Stimulated activated naive CD4-positive, alpha-beta T cell (primary cell): ENCODE results near the gene STK40.

Experiments used
- DNase-seq, 6 experiments: peaks; one replicate each; lab custom pipeline; 2025; lab: John Stamatoyannopoulos, UW

STK40 gene

GRCh38 chr1:36372617-36373016 is 13.1 kb downstream of the STK40 start:
- no peak for DNase-seq

DNA sequence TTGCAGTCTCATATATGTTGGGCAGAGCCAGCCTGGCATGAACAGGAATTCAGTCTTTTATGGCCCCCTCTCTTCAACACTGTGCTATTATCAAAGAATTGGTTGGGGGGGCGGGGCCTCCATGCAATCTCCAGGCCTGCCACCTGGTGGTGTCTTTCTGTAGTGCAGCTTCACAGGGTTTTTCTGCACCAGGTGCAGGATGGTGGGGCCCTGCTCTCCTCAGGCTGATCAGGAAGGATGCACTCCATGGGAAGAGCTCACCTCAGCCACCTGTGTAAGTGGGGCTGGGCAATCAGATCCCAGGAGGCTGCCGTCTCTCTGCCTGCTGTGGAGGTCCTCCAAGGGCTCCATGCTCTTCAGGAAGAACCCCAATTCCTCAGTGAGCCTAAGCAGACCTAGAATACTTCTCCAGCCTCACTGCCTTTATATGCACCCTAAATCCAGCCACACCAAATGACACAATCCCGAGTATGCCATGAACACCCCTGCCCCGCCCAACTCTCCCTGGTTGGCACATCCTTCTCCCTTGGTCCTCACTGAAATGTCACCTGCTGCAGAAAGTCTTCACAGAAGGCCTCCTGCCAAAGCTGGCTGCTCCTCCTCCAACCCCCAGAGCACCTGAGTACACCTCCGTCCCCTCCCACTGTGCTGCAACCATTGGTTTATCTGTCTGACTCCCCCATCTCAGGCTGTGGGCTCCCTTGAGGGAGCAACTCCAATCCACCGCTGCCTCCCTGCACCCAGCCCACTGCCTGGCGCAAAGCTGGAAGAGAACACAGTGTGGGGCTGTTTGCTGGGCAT is 16.5 kb downstream of the STK40 start:
- peak; percentile 65 to 88 (median 80) for DNase-seq

DNA sequence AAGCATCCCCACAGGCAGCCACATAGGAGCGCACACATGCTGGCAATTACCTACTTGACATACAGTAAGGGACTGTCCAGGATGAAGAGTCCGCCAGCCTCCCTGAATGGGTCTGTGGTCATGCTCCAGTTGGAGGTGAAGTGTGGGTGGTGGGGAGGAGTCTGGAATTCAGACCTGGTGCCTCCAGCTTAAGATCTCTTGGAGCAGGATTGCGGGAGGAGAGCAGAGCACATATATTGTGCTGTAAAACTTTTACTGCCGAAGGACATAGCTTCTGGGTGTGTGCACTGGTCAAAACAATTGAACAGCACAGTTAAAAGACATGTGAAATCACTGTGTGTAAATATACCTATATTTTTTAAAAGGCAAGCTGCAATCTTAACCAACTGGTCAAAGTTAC is 17.9 kb downstream of the STK40 start:
- DNase-seq, result no peak

- peak in 5 of 6 experiments; percentile 18 to 70 (median 61) for DNase-seq
These were observed 18.7 kb downstream of the STK40 start for GRCh38 chr1:36367066-36367465.

DNA sequence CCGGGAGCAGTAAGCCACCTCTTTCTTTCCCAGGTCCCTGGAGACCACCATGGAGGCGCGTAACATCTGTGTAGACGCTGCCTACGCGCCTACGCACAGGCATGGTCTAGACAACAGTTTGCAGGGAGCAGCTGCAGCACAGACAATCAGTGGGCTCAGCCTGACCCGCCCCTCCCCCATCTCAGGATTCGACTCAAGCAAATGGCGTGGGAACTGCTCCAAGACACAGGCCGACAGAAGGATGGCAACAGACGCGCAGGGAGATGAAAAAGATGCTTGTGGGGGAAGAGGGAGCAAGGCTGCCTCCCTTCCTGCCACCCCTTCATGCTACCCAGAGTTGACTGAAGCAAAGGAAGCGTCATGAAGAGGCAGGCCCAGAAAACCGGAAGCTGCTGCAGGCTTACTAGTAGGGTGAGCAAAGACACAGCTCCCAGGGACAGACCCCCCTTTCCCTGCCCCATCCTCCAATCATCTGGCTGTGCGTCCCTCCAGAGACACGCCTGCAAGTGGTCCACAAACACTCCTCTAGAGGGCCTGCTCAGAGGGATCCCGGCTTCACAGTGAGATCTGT is 19.5 kb downstream of the STK40 start:
- DNase-seq, result peak; percentile 51 to 78 (median 72)

GRCh38 chr1:36365381-36365780 is 20.3 kb downstream of the STK40 start:
- DNase-seq, result no peak

DNA sequence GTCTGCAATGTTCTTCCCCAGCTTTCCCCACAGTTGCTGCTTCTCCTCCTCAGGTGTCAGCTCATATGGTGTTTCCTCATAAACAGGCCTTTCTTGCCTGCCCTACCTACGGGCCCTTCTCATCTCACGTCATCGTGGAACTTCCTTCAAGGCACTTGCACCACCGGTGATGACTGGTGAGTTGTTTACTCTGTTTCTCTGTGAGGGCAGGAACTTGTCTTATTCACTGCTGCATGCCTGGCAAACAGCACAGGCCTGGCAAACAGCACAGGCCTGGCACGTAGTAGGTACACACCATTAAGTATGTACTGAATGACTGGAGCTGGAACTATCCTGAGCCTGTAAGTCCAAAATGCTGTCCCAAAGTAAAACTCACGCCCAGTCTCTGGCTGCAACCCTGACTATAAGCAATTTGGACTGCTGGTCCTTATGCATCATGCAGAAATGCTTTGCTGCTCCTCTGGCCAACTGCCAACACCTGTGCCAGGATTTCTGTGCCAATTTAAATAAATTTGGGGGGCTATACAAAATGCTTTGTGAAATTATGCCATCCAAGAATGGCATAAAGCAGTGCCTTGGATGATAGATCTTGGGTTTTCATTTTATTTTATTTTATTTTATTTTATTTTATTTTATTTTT is 25.7 kb downstream of the STK40 start:
- peak in 4 of 6 experiments; percentile 36 to 70 (median 62) for DNase-seq

DNA sequence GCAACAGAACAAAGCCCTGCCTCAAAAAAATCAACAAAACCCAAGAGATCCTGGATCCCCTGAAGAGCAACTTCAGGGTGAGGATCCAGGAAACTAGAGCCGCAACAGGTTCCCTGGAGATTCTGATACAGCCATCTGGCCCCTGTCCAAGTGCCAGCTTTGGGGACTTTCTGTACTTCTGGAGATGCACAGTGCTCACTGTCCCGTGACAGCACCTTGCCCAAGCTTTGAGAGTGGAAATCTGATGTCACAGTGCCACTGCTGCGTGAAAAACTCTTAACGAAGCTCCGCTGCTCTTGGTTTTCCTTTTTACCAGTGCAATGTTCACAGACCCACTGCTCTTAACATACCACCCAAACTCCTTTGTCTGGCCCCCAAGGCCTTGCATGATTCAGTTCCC is 26.3 kb downstream of the STK40 start:
- no peak for DNase-seq

- DNase-seq, result no peak
These were observed 27.1 kb downstream of the STK40 start for GRCh38 chr1:36358514-36359084.

DNA sequence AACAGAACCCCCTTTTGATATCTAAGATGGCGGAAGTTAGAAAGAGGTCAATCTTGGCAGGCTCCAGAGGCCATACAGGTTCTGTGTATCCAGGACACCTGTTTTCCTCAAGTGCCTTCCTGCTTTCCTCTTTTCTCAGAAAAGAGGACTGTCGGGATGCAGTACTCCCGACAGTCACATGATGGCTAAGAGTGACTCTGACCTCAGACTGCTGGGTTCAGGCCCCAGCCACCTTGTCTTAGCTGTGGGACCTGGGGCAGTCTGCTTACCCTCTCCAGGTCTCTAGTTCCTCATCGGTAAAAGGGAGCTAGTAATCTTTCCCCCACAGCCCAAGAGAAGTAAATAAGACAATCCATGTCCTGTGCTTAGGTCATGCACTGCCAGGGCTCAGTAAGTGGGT is 29.9 kb downstream of the STK40 start:
- DNase-seq, result no peak

DNA sequence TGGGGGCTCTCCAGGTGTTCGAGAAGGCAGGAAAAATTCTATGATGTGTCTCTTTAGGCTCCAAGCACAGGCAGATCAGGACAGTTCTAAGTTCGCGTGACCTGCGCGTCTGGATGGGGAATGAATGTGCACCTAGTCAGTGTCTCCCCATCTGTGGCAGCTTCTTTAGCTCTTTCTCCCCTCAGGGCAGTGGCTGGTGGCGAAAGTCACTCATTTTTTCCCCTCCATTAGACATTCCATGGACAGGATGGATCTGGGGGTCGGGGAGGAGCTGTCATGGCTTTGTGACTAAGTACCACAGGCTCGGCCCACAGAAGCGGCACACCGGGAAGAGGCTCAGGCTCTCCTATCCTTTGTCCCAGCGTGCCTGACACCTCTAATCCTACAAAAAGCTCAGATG is 31.2 kb downstream of the STK40 start:
- DNase-seq, result no peak

GRCh38 chr1:36352910-36353878 is 32.5 kb downstream of the STK40 start:
- DNase-seq, result no peak

DNA sequence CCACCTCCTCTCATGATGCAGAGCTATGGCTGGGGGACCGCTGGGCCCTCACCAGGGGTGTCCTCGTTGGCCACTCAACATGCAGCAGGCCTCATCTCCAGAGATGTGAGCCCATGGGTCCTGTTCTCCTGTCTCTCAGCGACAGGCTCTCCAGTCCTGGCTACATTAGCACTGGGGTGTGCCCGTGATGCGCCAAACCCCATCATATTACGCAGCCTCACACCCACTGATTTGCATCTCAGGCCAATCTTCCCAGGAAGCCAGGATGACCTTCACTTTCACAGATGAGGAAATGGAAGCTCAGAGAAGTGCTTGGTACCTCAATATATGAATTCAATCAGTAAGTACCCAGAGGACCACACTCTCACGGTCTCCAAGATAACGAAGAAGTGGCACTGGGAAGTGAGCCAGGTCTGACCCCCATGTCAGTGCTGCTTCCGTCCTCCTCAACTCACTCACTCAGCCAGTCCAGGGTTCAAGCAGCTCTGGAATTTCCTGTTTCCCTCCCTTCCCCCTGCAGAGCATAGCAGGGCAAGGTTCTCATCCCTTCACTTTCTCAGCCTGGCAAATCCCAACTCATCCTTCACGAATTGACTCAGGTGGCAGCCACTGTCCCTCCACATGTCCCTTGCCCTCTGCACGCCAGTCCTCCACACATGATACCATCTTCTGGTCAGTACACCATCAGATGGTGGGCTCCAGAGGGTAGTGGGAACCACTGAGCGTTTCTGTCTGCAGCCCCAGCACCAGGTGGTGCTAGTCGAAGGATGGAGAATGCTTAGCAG is 33.4 kb downstream of the STK40 start:
- DNase-seq, result no peak

GRCh38 chr1:36351227-36351977 is 34.3 kb downstream of the STK40 start:
- peak in 1 of 6 experiments; percentile 18 for DNase-seq

- peak; percentile 31 to 50 (median 44) for DNase-seq
These were observed 35.0 kb downstream of the STK40 start for GRCh38 chr1:36350659-36351226.

DNA sequence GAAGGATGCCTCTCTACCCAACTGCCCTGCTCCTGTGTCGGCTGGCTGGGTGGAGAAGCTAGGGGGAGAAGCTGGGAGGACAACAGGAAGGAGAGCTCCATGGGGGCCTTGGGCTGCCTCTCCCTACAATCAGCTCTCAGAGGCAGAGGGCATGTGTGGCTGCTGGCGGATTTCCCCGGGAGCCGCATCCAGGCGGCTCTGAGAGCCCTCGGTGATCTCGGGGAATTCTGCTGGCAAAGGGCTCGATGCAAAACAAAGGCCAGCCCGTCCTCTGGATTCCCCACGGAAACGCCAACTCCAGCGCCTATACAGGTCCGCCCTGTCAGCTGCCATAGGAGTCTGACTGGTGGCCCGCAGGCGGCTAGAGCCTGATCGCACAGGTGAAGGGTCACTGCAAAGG is 35.9 kb downstream of the STK40 start:
- no peak for DNase-seq

DNA sequence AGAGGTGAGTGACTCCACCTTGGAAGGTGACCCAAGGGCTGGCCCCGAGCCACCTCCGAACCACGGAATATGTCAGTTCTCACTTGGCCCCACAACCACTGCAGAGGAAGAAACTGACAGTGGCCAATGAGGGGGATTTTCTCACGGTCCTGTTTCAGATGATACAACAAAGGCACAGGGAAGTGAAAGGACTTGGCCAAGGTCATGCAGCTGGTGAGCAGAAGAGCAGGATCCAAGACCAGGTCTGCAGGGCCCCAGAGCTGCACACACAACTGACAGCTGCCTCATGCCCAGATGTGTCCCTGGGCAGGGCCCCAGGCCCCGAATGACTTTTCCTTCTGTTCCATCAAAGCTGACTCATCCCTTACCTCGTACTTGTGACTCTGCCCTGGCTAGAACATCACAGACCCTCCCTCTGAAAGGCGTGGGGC is 36.5 kb downstream of the STK40 start:
- no peak for DNase-seq

GRCh38 chr1:36346741-36347370 is 38.9 kb downstream of the STK40 start:
- no peak for DNase-seq

DNA sequence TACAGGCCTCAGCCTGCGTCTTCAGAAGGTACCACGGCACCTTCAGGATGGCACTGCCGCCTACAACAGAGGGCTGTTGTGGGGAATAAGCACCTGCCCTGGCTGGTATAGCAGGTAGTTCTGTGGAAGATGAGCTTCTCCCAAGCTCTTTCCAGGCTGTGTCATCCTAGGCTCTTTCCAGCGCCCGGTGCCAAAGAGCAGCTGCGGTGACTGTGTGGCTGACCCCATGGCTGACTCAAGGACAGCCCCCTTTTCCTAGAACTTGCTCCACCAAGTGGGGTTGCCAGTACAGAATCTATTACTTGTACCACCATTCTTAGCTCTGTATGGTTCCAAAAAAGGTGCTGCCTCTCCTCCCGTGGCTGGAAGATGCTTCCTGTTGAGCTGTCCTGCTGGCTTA is 40.4 kb downstream of the STK40 start:
- no peak for DNase-seq
